PC-3 (cell line): ENCODE measurements around the gene CRIM1. TPM values are rescaled to one million over a fixed set of nuclear protein-coding genes. Genes with fewer than 3 reads are reported as not detected.
A peak's percentile ranks its signal among the peaks of the same experiment; 100 is the strongest.

Experiments used
- ATAC-seq: fragments of 200-7000 bp; cut with Tn5 transposase; 2 replicates; pipeline ENCODE4 v1.9.1; 2020; ENCODE audit warnings: mild to moderate bottlenecking, moderate library complexity
- BruUV-seq: library from RNA; stranded (reverse); fragments of 400-500 nt; replicated peaks from 2 replicates; lab custom pipeline; 2021; lab: Mats Ljungman, UMichigan
- CTCF ChIA-PET: fragments of 300-600 bp; sonication (Branson Sonifier 250); formaldehyde crosslinking; loops from one replicate; lab custom pipeline; 2022; ENCODE audit warnings: antibody characterized with exemption; lab: Charles Lee
- POLR2A ChIA-PET: fragments of 300-600 bp; sonication (Branson Sonifier 250); formaldehyde crosslinking; loops from one replicate; lab custom pipeline; 2022; ENCODE audit warnings: antibody characterized with exemption; ENCODE audit not compliant: unreplicated experiment; lab: Charles Lee
- DNase-seq: peaks from one replicate; pipeline ENCODE4 v3.0.0-alpha.2; 2015
- H2AFZ ChIP-seq: fragments of 300-600 bp; sonication (generic); 2 replicates; pipeline ENCODE4 v1.6.0; 2016; ENCODE audit warnings: antibody characterized with exemption, low read length
- H3F3A ChIP-seq: fragments of 300-600 bp; sonication (generic); one replicate; pipeline ENCODE4 v1.6.0; 2017; ENCODE audit warnings: antibody characterized with exemption, low read length, control low read depth, mild to moderate bottlenecking; ENCODE audit not compliant: unreplicated experiment
- H3K27ac ChIP-seq: fragments of 300-600 bp; sonication (generic); 2 replicates; pipeline ENCODE4 v1.5.1; 2016; ENCODE audit warnings: mild to moderate bottlenecking, low read length
- H3K27me3 ChIP-seq: fragments of 300-600 bp; sonication (generic); 2 replicates; pipeline ENCODE4 v1.6.1; 2016; ENCODE audit warnings: low read length, mixed read lengths
- H3K36me3 ChIP-seq: fragments of 300-600 bp; sonication (generic); 2 replicates; pipeline ENCODE4 v1.6.1; 2016; ENCODE audit warnings: low read depth, mixed run types, low read length, mixed read lengths
- H3K4me1 ChIP-seq: fragments of 300-600 bp; sonication (generic); 2 replicates; pipeline ENCODE4 v1.5.1; 2016; ENCODE audit warnings: low read length; ENCODE audit not compliant: insufficient read depth
- H3K4me2 ChIP-seq: fragments of 300-600 bp; sonication (generic); 2 replicates; pipeline ENCODE4 v1.6.0; 2016; ENCODE audit warnings: low read length
- H3K4me3 ChIP-seq: fragments of 300-600 bp; sonication (generic); 2 replicates; pipeline ENCODE4 v1.5.1; 2016; ENCODE audit warnings: mild to moderate bottlenecking, low read length, mixed read lengths
- H3K79me2 ChIP-seq: fragments of 300-600 bp; sonication (generic); 2 replicates; pipeline ENCODE4 v1.6.1; 2017; ENCODE audit warnings: low read length, mixed read lengths
- H3K9ac ChIP-seq: fragments of 300-600 bp; sonication (generic); 2 replicates; pipeline ENCODE4 v1.6.0; 2016; ENCODE audit warnings: mild to moderate bottlenecking, low read length
- H3K9me2 ChIP-seq: fragments of 300-600 bp; sonication (generic); replicated peaks from 2 replicates; pipeline ENCODE4 v1.6.1; 2016; ENCODE audit warnings: mixed run types, low read length, mixed read lengths
- H3K9me3 ChIP-seq: fragments of 300-600 bp; sonication (generic); 2 replicates; pipeline ENCODE4 v1.6.1; 2016; ENCODE audit warnings: low read length, mixed read lengths
- H4K20me1 ChIP-seq: fragments of 300-600 bp; sonication (generic); 2 replicates; pipeline ENCODE4 v1.6.1; 2016; ENCODE audit warnings: low read length, mixed read lengths
- CTCF ChIP-seq: fragments of 300-600 bp; sonication (generic); conservative IDR thresholded peaks from 2 replicates; pipeline ENCODE4 v1.5.1; 2017; ENCODE audit warnings: antibody characterized with exemption, low read depth, mild to moderate bottlenecking, low read length
- EZH2 ChIP-seq: fragments of 300-600 bp; sonication (generic); IDR thresholded peaks from one replicate; pipeline ENCODE4 v1.6.1; 2017; ENCODE audit warnings: antibody characterized with exemption, mild to moderate bottlenecking, low read length; ENCODE audit not compliant: unreplicated experiment
- EZH2phosphoT487 ChIP-seq: fragments of 300-600 bp; sonication (generic); IDR thresholded peaks from 2 replicates; pipeline ENCODE4 v1.6.1; 2018; ENCODE audit warnings: mild to moderate bottlenecking, antibody characterized with exemption, low read length, borderline replicate concordance
- intact Hi-C: fragments of 100-400 bp; cut with micrococcal nuclease; formaldehyde crosslinking; loops from 2 replicates; pipeline ENCODE4 v1.9.0; 2023
- total RNA-seq: library from RNA; depleted of rRNA; stranded (reverse); fragments of >200 nt; gene quantifications from 2 replicates; pipeline ENCODE4 v1.2.3, GENCODE V29; 2014

Gene CRIM1
- total RNA-seq, 1 experiment from 2014 or later: 70.7 TPM

- POLR2A ChIA-PET: interaction anchor here (0.5 kb wide), 1 partner anchor 1735 kb away, joined by 4 read pairs; no protein-coding TSS in a partner anchor
- ATAC-seq (no peak), DNase-seq (no peak)
- Histone ChIP-seq H3K79me2 (no peaks in the 10 kb centered on the region), H2AFZ (no peak overlapping the region), H3K27ac (no peak overlapping the region), H3K4me3 (no peak overlapping the region), H3K4me1 (peaks cover 9% of the 10 kb centered on the region), H3K27me3 (no peaks in the 10 kb centered on the region), H4K20me1 (no peaks in the 10 kb centered on the region), H3K9me3 (no peaks in the 10 kb centered on the region), H3F3A (no peaks in the 10 kb centered on the region), H3K4me2 (no peak overlapping the region), H3K9ac (no peak overlapping the region), H3K36me3 (no peaks in the 10 kb centered on the region), H3K9me2 (no peaks in the 10 kb centered on the region)
- CTCF ChIA-PET: no interaction called here
- intact Hi-C loops: no loop called here
- TF ChIP-seq CTCF (no peak), EZH2phosphoT487 (no peak), EZH2 (no peak)
- BruUV-seq: no TSS peak
Measured at GRCh38 chr2:36330473-36331395, 24.8 kb upstream of the CRIM1 start.

GRCh38 chr2:36333350-36334012 is 22.1 kb upstream of the CRIM1 start:
- Histone ChIP-seq H3K4me2 (no peak overlapping the region), H3F3A (no peaks in the 10 kb centered on the region), H3K4me3 (no peak overlapping the region), H3K4me1 (peaks cover 17% of the 10 kb centered on the region), H3K9me3 (no peaks in the 10 kb centered on the region), H3K27me3 (no peaks in the 10 kb centered on the region), H4K20me1 (no peaks in the 10 kb centered on the region), H3K79me2 (no peaks in the 10 kb centered on the region), H3K27ac (no peak overlapping the region), H3K36me3 (no peaks in the 10 kb centered on the region), H3K9me2 (no peaks in the 10 kb centered on the region), H2AFZ (no peak overlapping the region), H3K9ac (no peak overlapping the region)
- intact Hi-C loops: no loop called here
- CTCF ChIA-PET: no interaction called here
- ATAC-seq: peak; percentile 72
- no TSS peak for BruUV-seq
- TF ChIP-seq CTCF (peak; percentile 43; the same call in 1 of the 2 replicates), EZH2 (no peak)
- peak; percentile 31 for DNase-seq
- POLR2A ChIA-PET: no interaction called here
